ENCODE data around the gene RNF227. TPM values are rescaled to one million over a fixed set of nuclear protein-coding genes. Genes with fewer than 3 reads are reported as not detected.
"Not testable (repeated sequence)": the region's sequence is repeated elsewhere in the genome, so short reads cannot be mapped to it uniquely, and the experiment has no call there.

Gene RNF227
- total RNA-seq, 1 donor: 2.8 TPM

- H3K4me3 ChIP-seq (ENCODE audit: low read depth, low read length): no peak overlapping the region
- TF ChIP-seq CTCF (IDR thresholded peaks at IDR 0.05; ENCODE audit: insufficient read depth, low read length): no peak
- no peak for DNase-seq (ENCODE audit: low read depth)
Observed at GRCh38 chr17:7880076-7880868, 35.8 kb downstream of the RNF227 start.

GRCh38 chr17:7878234-7878633 lies 37.9 kb downstream of the RNF227 start:
- no peak overlapping the region for H3K4me3 ChIP-seq (ENCODE audit: low read depth, low read length)
- DNase-seq (ENCODE audit: low read depth): no peak
- TF ChIP-seq CTCF (IDR thresholded peaks at IDR 0.05; ENCODE audit: insufficient read depth, low read length): no peak

GRCh38 chr17:7875804-7876370 lies 40.2 kb downstream of the RNF227 start:
- DNase-seq (ENCODE audit: low read depth): no peak
- no peak overlapping the region for H3K4me3 ChIP-seq (ENCODE audit: low read depth, low read length)
- TF ChIP-seq CTCF (IDR thresholded peaks at IDR 0.05; ENCODE audit: insufficient read depth, low read length): no peak

GRCh38 chr17:7873051-7873450 lies 43.0 kb downstream of the RNF227 start:
- no peak for DNase-seq (ENCODE audit: low read depth)
- H3K4me3 ChIP-seq (ENCODE audit: low read depth, low read length): no peak overlapping the region
- no peak for TF ChIP-seq CTCF (IDR thresholded peaks at IDR 0.05; ENCODE audit: insufficient read depth, low read length)

- H3K4me3 ChIP-seq (ENCODE audit: low read depth, low read length): no peak overlapping the region
- DNase-seq (ENCODE audit: low read depth): no peak
Observed at GRCh38 chr17:7867881-7868329, 48.2 kb downstream of the RNF227 start.

GRCh38 chr17:7864995-7865650 lies 51.0 kb downstream of the RNF227 start:
- DNase-seq (ENCODE audit: low read depth): no peak
- no peak overlapping the region for H3K4me3 ChIP-seq (ENCODE audit: low read depth, low read length)
- no peak for TF ChIP-seq CTCF (IDR thresholded peaks at IDR 0.05; ENCODE audit: insufficient read depth, low read length)

More at GRCh38 chr17:7867881-7868329, 48.2 kb downstream of the RNF227 start:
- TF ChIP-seq CTCF (IDR thresholded peaks at IDR 0.05; ENCODE audit: insufficient read depth, low read length): no peak

GRCh38 chr17:7864384-7864783 lies 51.7 kb downstream of the RNF227 start:
- H3K4me3 ChIP-seq (ENCODE audit: low read depth, low read length); DNase-seq (ENCODE audit: low read depth): not testable (repeated sequence)
